ENCODE measurements around the gene SERPINA1. TPM values are rescaled to one million over a fixed set of nuclear protein-coding genes. Genes with fewer than 3 reads are reported as not detected.

SERPINA1 gene
- total and polyA plus RNA-seq, 7 experiments from 2014 or later = 0.44 to 300 (median 0.68) TPM

- Mint-ChIP-seq H3K4me1 (peaks cover 0 to 7% (median 0%) of the 10 kb centered on the region in 7 donors), H3K27me3 (peaks cover 0 to 51% (median 35%) of the 10 kb centered on the region in 5 donors), H3K9me3 (peaks cover 0 to 24% (median 0%) of the 10 kb centered on the region in 11 donors), H3K4me3 (no peak overlapping the region), H3K36me3 (peaks cover 0 to 4% (median 0%) of the 10 kb centered on the region in 5 donors), H3K27ac (no peak overlapping the region)
- H3K9me3 ChIP-seq (ENCODE audit: control insufficient read depth in 2 of 3, low read length in 3 of 3) = no peaks in the 10 kb centered on the region
- ChIA-PET CTCF (no interaction called here), POLR2A (no interaction called here)
- intact Hi-C loops (cut with micrococcal nuclease) = no loop called here
- ATAC-seq = no peak
- no peaks in the 10 kb centered on the region for H3K27me3 ChIP-seq (ENCODE audit: control insufficient read depth in 2 of 2, insufficient read depth in 2 of 2, low read length in 2 of 2)
- H3K27ac ChIP-seq (ENCODE audit: low read depth, low read length) = no peak overlapping the region
- no peak overlapping the region for H3K4me3 ChIP-seq (ENCODE audit: low read length)
- no peak for DNase-seq
- H3K36me3 ChIP-seq (ENCODE audit: control insufficient read depth in 2 of 3, insufficient read depth in 3 of 3, low read length in 3 of 3) = no peaks in the 10 kb centered on the region
- peaks cover 0 to 3% of the 10 kb centered on the region in 2 donors for H3K4me1 ChIP-seq (ENCODE audit: control insufficient read depth in 2 of 2, insufficient read depth in 2 of 2, low read length in 2 of 2)
Observed at GRCh38 chr14:94341656-94342333, 46.6 kb downstream of the SERPINA1 start.

- Mint-ChIP-seq H3K4me1 (peaks cover 0 to 7% (median 0%) of the 10 kb centered on the region in 7 donors), H3K9me3 (peaks cover 0 to 19% (median 0%) of the 10 kb centered on the region in 11 donors), H3K36me3 (peaks cover 0 to 2% (median 0%) of the 10 kb centered on the region in 5 donors), H3K27me3 (peaks cover under 1 to 57% (median 37%) of the 10 kb centered on the region in 5 donors), H3K4me3 (no peak overlapping the region), H3K27ac (no peak overlapping the region)
- POLR2A ChIA-PET = no interaction called here
- Histone ChIP-seq H3K36me3 (ENCODE audit: control insufficient read depth in 2 of 3, insufficient read depth in 3 of 3, low read length in 3 of 3) (no peaks in the 10 kb centered on the region), H3K4me3 (ENCODE audit: low read length) (no peak overlapping the region), H3K27ac (ENCODE audit: low read depth, low read length) (no peak overlapping the region), H3K9me3 (ENCODE audit: control insufficient read depth in 2 of 3, low read length in 3 of 3) (no peaks in the 10 kb centered on the region), H3K27me3 (ENCODE audit: control insufficient read depth in 2 of 2, insufficient read depth in 2 of 2, low read length in 2 of 2) (no peaks in the 10 kb centered on the region), H3K4me1 (ENCODE audit: control insufficient read depth in 2 of 2, insufficient read depth in 2 of 2, low read length in 2 of 2) (no peaks in the 10 kb centered on the region)
- ATAC-seq (no peak), DNase-seq (no peak)
- intact Hi-C loops (cut with micrococcal nuclease) = no loop called here
- CTCF ChIA-PET = no interaction called here
Observed at GRCh38 chr14:94340533-94340932, 47.9 kb downstream of the SERPINA1 start.

- DNase-seq = no peak
- Mint-ChIP-seq H3K4me1 (peaks cover 0 to 7% (median 0%) of the 10 kb centered on the region in 7 donors), H3K36me3 (no peaks in the 10 kb centered on the region), H3K27me3 (peaks cover 18 to 53% (median 44%) of the 10 kb centered on the region in 5 donors), H3K9me3 (peaks cover 0 to 11% (median 0%) of the 10 kb centered on the region in 11 donors), H3K27ac (no peak overlapping the region), H3K4me3 (no peak overlapping the region)
- no peak overlapping the region for H3K27ac ChIP-seq (ENCODE audit: low read depth, low read length)
- H3K27me3 ChIP-seq (ENCODE audit: control insufficient read depth in 2 of 2, insufficient read depth in 2 of 2, low read length in 2 of 2) = no peaks in the 10 kb centered on the region
- POLR2A ChIA-PET = no interaction called here
- CTCF ChIA-PET = no interaction called here
- intact Hi-C loops (cut with micrococcal nuclease) = no loop called here
- no peaks in the 10 kb centered on the region for H3K9me3 ChIP-seq (ENCODE audit: control insufficient read depth in 2 of 3, low read length in 3 of 3)
- no peak for ATAC-seq
- H3K4me3 ChIP-seq (ENCODE audit: low read length) = no peak overlapping the region
- no peaks in the 10 kb centered on the region for H3K36me3 ChIP-seq (ENCODE audit: control insufficient read depth in 2 of 3, insufficient read depth in 3 of 3, low read length in 3 of 3)
- H3K4me1 ChIP-seq (ENCODE audit: control insufficient read depth in 2 of 2, insufficient read depth in 2 of 2, low read length in 2 of 2) = no peaks in the 10 kb centered on the region
Observed at GRCh38 chr14:94338023-94338422, 50.4 kb downstream of the SERPINA1 start.

GRCh38 chr14:94337274-94337673 lies 51.1 kb downstream of the SERPINA1 start:
- Histone ChIP-seq H3K4me3 (ENCODE audit: low read length) (no peak overlapping the region), H3K9me3 (ENCODE audit: control insufficient read depth in 2 of 3, low read length in 3 of 3) (no peaks in the 10 kb centered on the region), H3K27me3 (ENCODE audit: control insufficient read depth in 2 of 2, insufficient read depth in 2 of 2, low read length in 2 of 2) (no peaks in the 10 kb centered on the region), H3K27ac (ENCODE audit: low read depth, low read length) (no peak overlapping the region), H3K4me1 (ENCODE audit: control insufficient read depth in 2 of 2, insufficient read depth in 2 of 2, low read length in 2 of 2) (no peaks in the 10 kb centered on the region), H3K36me3 (ENCODE audit: control insufficient read depth in 2 of 3, insufficient read depth in 3 of 3, low read length in 3 of 3) (no peaks in the 10 kb centered on the region)
- H3K4me1 Mint-ChIP-seq = peaks cover 0 to 7% (median 0%) of the 10 kb centered on the region in 7 donors
- POLR2A ChIA-PET = no interaction called here
- H3K4me3 Mint-ChIP-seq = no peak overlapping the region
- DNase-seq (no peak), ATAC-seq (no peak)
- no peaks in the 10 kb centered on the region for H3K36me3 Mint-ChIP-seq
- intact Hi-C loops (cut with micrococcal nuclease) = no loop called here
- H3K27me3 Mint-ChIP-seq = peaks cover 25 to 53% (median 44%) of the 10 kb centered on the region in 5 donors
- H3K27ac Mint-ChIP-seq = no peak overlapping the region
- H3K9me3 Mint-ChIP-seq = peaks cover 0 to 11% (median 0%) of the 10 kb centered on the region in 11 donors
- CTCF ChIA-PET = no interaction called here

- H3K9me3 Mint-ChIP-seq = peaks cover 0 to 2% (median 0%) of the 10 kb centered on the region in 11 donors
- Histone ChIP-seq H3K4me3 (ENCODE audit: low read length) (no peak overlapping the region), H3K36me3 (ENCODE audit: control insufficient read depth in 2 of 3, insufficient read depth in 3 of 3, low read length in 3 of 3) (no peaks in the 10 kb centered on the region), H3K9me3 (ENCODE audit: control insufficient read depth in 2 of 3, low read length in 3 of 3) (no peaks in the 10 kb centered on the region), H3K4me1 (ENCODE audit: control insufficient read depth in 2 of 2, insufficient read depth in 2 of 2, low read length in 2 of 2) (no peaks in the 10 kb centered on the region), H3K27me3 (ENCODE audit: control insufficient read depth in 2 of 2, insufficient read depth in 2 of 2, low read length in 2 of 2) (no peaks in the 10 kb centered on the region), H3K27ac (ENCODE audit: low read depth, low read length) (no peak overlapping the region)
- POLR2A ChIA-PET = no interaction called here
- CTCF ChIA-PET = no interaction called here
- intact Hi-C loops (cut with micrococcal nuclease) = no loop called here
- ATAC-seq = no peak
- no peak for DNase-seq
- H3K27me3 Mint-ChIP-seq = peaks cover 15 to 32% (median 25%) of the 10 kb centered on the region in 5 donors
- H3K36me3 Mint-ChIP-seq = no peaks in the 10 kb centered on the region
- no peak overlapping the region for H3K27ac Mint-ChIP-seq
- no peak overlapping the region for H3K4me3 Mint-ChIP-seq
- no peaks in the 10 kb centered on the region for H3K4me1 Mint-ChIP-seq
Observed at GRCh38 chr14:94334872-94335271, 53.5 kb downstream of the SERPINA1 start.

GRCh38 chr14:94332587-94332986 lies 55.8 kb downstream of the SERPINA1 start:
- H3K4me1 ChIP-seq (ENCODE audit: control insufficient read depth in 2 of 2, insufficient read depth in 2 of 2, low read length in 2 of 2) = no peaks in the 10 kb centered on the region
- DNase-seq (no peak), ATAC-seq (no peak)
- H3K36me3 Mint-ChIP-seq = no peaks in the 10 kb centered on the region
- H3K4me1 Mint-ChIP-seq = no peaks in the 10 kb centered on the region
- H3K9me3 ChIP-seq (ENCODE audit: control insufficient read depth in 2 of 3, low read length in 3 of 3) = no peaks in the 10 kb centered on the region
- no peaks in the 10 kb centered on the region for H3K27me3 ChIP-seq (ENCODE audit: control insufficient read depth in 2 of 2, insufficient read depth in 2 of 2, low read length in 2 of 2)
- no peak overlapping the region for H3K27ac Mint-ChIP-seq
- no peaks in the 10 kb centered on the region for H3K36me3 ChIP-seq (ENCODE audit: control insufficient read depth in 2 of 3, insufficient read depth in 3 of 3, low read length in 3 of 3)
- ChIA-PET POLR2A (no interaction called here), CTCF (no interaction called here)
- no peak overlapping the region for H3K27ac ChIP-seq (ENCODE audit: low read depth, low read length)
- H3K4me3 Mint-ChIP-seq = no peak overlapping the region
- H3K9me3 Mint-ChIP-seq = peaks cover 0 to 5% (median 0%) of the 10 kb centered on the region in 11 donors
- H3K27me3 Mint-ChIP-seq = peaks cover 14 to 38% (median 21%) of the 10 kb centered on the region in 5 donors
- intact Hi-C loops (cut with micrococcal nuclease) = no loop called here
- no peak overlapping the region for H3K4me3 ChIP-seq (ENCODE audit: low read length)

GRCh38 chr14:94332063-94332583 lies 56.3 kb downstream of the SERPINA1 start:
- Histone ChIP-seq H3K27ac (ENCODE audit: low read depth, low read length) (no peak overlapping the region), H3K9me3 (ENCODE audit: control insufficient read depth in 2 of 3, low read length in 3 of 3) (no peaks in the 10 kb centered on the region), H3K27me3 (ENCODE audit: control insufficient read depth in 2 of 2, insufficient read depth in 2 of 2, low read length in 2 of 2) (no peaks in the 10 kb centered on the region), H3K4me3 (ENCODE audit: low read length) (no peak overlapping the region), H3K4me1 (ENCODE audit: control insufficient read depth in 2 of 2, insufficient read depth in 2 of 2, low read length in 2 of 2) (no peaks in the 10 kb centered on the region), H3K36me3 (ENCODE audit: control insufficient read depth in 2 of 3, insufficient read depth in 3 of 3, low read length in 3 of 3) (no peaks in the 10 kb centered on the region)
- ChIA-PET POLR2A (no interaction called here), CTCF (no interaction called here)
- Mint-ChIP-seq H3K4me1 (no peaks in the 10 kb centered on the region), H3K4me3 (no peak overlapping the region), H3K27ac (no peak overlapping the region), H3K36me3 (no peaks in the 10 kb centered on the region), H3K9me3 (peaks cover 0 to 5% (median 0%) of the 10 kb centered on the region in 11 donors), H3K27me3 (peaks cover 14 to 40% (median 21%) of the 10 kb centered on the region in 5 donors)
- DNase-seq (no peak), ATAC-seq (no peak)
- intact Hi-C loops (cut with micrococcal nuclease) = no loop called here

Measured in naive thymus-derived CD4-positive, alpha-beta T cell (primary cell).